AG04449 (cell line): ENCODE data around the gene GPC5.
"Not testable (repeated sequence)": the region's sequence is repeated elsewhere in the genome, so short reads cannot be mapped to it uniquely, and the experiment has no call there.

ENCODE experiments used
- CTCF ChIA-PET: fragments of 350-600 bp; formaldehyde crosslinking; extraction: SDS; loops from one replicate; lab custom pipeline; 2021; ENCODE audit warnings: antibody characterized with exemption; lab: Yijun Ruan, JAX
- POLR2A ChIA-PET: fragments of 400-600, 350-600 bp; formaldehyde crosslinking; extraction: SDS; loops from one replicate; lab custom pipeline; 2020; ENCODE audit warnings: antibody characterized with exemption, inconsistent platforms; lab: Yijun Ruan, JAX
- DNase-seq: peaks from one replicate; pipeline ENCODE4 v3.0.0-alpha.2; 2010; ENCODE audit warnings: low read depth, low spot score
- H3K4me3 ChIP-seq: 2 replicates; pipeline ENCODE4 v1.5.1; 2011; ENCODE audit warnings: low read depth, mild to moderate bottlenecking, control low read depth, low read length
- CTCF ChIP-seq: IDR thresholded peaks from one replicate; pipeline ENCODE4 v1.5.1; 2011; ENCODE audit warnings: mild to moderate bottlenecking, moderate library complexity, low read length, control low read depth, inconsistent platforms; ENCODE audit not compliant: insufficient read depth; ENCODE audit errors: missing control alignments

Gene GPC5

GRCh38 chr13:91792054-91792453 is 393.6 kb downstream of the GPC5 start:
- POLR2A ChIA-PET = no interaction called here
- TF ChIP-seq CTCF = no peak
- no peak for DNase-seq
- CTCF ChIA-PET = no interaction called here
- H3K4me3 ChIP-seq = no peak overlapping the region

GRCh38 chr13:91797567-91797966 is 399.1 kb downstream of the GPC5 start:
- CTCF ChIA-PET = no interaction called here
- no peak for TF ChIP-seq CTCF
- no peak for DNase-seq
- no peak overlapping the region for H3K4me3 ChIP-seq
- POLR2A ChIA-PET = no interaction called here

GRCh38 chr13:91798338-91798737 is 399.9 kb downstream of the GPC5 start:
- POLR2A ChIA-PET, DNase-seq, H3K4me3 ChIP-seq, CTCF ChIA-PET: not testable (repeated sequence)

- POLR2A ChIA-PET, H3K4me3 ChIP-seq, DNase-seq, CTCF ChIA-PET: not testable (repeated sequence)
These were observed 403.4 kb downstream of the GPC5 start for GRCh38 chr13:91801772-91802171.

GRCh38 chr13:91802957-91803356 is 404.5 kb downstream of the GPC5 start:
- CTCF ChIA-PET = no interaction called here
- POLR2A ChIA-PET = no interaction called here
- no peak overlapping the region for H3K4me3 ChIP-seq
- no peak for DNase-seq
- TF ChIP-seq CTCF = no peak

- no peak overlapping the region for H3K4me3 ChIP-seq
- DNase-seq = no peak
- CTCF ChIA-PET = no interaction called here
- TF ChIP-seq CTCF = no peak
- POLR2A ChIA-PET = no interaction called here
These were observed 406.3 kb downstream of the GPC5 start for GRCh38 chr13:91804724-91805123.

GRCh38 chr13:91805605-91806004 is 407.2 kb downstream of the GPC5 start:
- DNase-seq = no peak
- CTCF ChIA-PET = no interaction called here
- TF ChIP-seq CTCF = no peak
- POLR2A ChIA-PET = no interaction called here
- H3K4me3 ChIP-seq = no peak overlapping the region
